Cardiac septum (tissue), 1 donor: ENCODE measurements around the gene BCOR. TPM values are rescaled to one million over a fixed set of nuclear protein-coding genes. Genes with fewer than 3 reads are reported as not detected.

ENCODE experiments used
- DNase-seq: peaks from one replicate; pipeline ENCODE4 v3.0.0-alpha.2; 2020; ENCODE audit warnings: low spot score
- intact Hi-C: fragments of 100-400 bp; cut with DNase I; formaldehyde crosslinking; loops from one replicate; pipeline ENCODE4 v1.14.0; 2022
- total RNA-seq: library from RNA; stranded (reverse); fragmentation: NEBNext Ultra II Directional; extraction: Animal tissue kit (Norgen Biotek cat#: 25700); gene quantifications from one replicate; pipeline ENCODE4 v1.2.1, GENCODE V29; 2021
- donor health status: DM: no; HTN: no; CAD: no.

Gene BCOR
- total RNA-seq, 1 donor from 2014 or later, result 24.2 TPM

- intact Hi-C loops, result no loop called here
- DNase-seq, result no peak
Measured at GRCh38 chrX:40117715-40118285, 20.0 kb upstream of the BCOR start.

GRCh38 chrX:40116925-40117324 lies 19.2 kb upstream of the BCOR start:
- no peak for DNase-seq
- intact Hi-C loops, result no loop called here

DNA sequence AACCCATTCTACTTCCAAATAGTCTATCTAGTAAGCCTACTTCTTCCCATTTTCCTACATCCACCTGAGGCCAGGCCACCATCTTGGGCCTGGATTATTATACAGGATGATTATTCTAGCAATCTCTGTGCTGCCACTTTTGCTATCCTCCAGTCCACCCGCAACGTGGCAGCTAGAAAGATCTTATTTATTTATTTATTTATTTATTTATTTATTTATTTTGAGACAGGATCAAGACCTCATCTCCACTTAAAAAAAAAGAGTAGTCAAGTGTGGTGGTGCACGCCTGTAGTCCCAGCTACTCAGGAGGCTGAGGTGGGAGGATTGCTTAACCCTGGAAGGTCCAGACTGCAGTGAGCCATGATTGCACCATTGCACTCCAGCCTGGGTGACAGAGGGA lies 15.2 kb upstream of the BCOR start:
- intact Hi-C loops, result no loop called here
- DNase-seq, result no peak

GRCh38 chrX:40111868-40112267 lies 14.1 kb upstream of the BCOR start:
- no peak for DNase-seq
- intact Hi-C loops, result no loop called here

DNA sequence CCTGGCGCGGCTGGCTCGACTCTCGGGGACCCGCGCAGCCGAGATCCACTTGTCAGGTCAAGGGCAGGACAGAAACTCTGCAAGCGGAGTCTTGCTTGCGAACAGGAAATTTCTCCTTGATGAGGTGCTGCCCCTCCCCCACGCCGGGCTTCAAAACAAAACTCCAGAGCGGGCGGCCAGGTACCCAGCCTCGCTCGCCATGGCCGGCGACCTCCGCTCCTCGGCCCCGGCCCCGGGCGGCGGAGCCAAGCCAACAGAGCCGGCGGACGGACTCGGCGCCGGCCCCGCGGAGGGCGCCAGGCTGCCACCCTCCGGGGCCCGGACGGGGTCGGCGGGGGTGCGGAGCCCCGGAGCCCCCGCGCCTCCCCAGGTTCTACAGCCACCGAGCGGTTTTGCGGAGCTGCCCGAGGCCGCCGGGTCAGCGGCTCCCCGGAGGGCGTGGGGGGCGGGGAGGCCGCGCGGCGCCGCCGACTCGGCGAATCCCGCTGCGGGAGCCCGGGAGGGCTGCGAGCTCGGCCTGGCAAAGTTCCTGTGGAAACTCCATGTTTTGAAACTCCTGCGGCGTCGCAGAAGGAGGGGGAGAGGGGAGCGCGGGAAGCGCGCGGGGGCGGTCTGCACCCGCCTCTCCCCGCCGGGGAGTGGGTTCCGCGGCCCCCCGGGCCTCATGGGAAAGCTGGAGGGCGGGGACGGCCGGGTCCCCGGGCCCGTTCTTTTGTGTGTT lies 11.7 kb upstream of the BCOR start:
- intact Hi-C loops, result loop anchor here (2.0 to 10.0 kb wide), 2 partner anchors 41 to 375 kb away; no protein-coding TSS in a partner anchor
- no peak for DNase-seq

DNA sequence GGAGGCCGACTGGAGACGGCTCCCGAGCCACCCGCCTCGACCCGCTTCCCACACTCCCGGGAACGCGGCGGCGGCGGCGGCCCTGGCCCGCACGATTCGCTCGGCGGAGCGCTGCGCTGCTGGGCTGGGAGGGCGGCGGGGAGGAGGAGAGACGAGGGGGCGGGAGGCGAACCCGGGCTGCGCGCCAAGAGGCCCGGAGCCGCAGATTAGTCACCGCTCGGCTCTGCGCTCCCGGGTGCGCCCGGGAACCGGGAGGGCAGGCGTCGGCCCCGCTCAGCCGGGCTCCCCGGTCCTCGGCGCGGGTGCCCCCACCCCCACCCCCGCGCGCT lies 11.2 kb upstream of the BCOR start:
- peak; percentile 88 for DNase-seq
- intact Hi-C loops, result loop anchor here (2.0 to 10.0 kb wide), 2 partner anchors 42 to 374 kb away; no protein-coding TSS in a partner anchor

GRCh38 chrX:40108162-40108958 lies 10.6 kb upstream of the BCOR start:
- DNase-seq, result no peak
- intact Hi-C loops, result loop anchor here (2.0 to 10.0 kb wide), 2 partner anchors 42 to 374 kb away; no protein-coding TSS in a partner anchor

GRCh38 chrX:40107291-40108161 lies 9.8 kb upstream of the BCOR start:
- DNase-seq, result peak; percentile 82
- intact Hi-C loops, result loop anchor here (2.0 to 10.0 kb wide), 2 partner anchors 43 to 373 kb away; no protein-coding TSS in a partner anchor

- no peak for DNase-seq
- intact Hi-C loops, result loop anchor here (10.0 kb wide), 1 partner anchor 372 kb away; no protein-coding TSS in a partner anchor
Measured at GRCh38 chrX:40106676-40107290, 9.0 kb upstream of the BCOR start.

DNA sequence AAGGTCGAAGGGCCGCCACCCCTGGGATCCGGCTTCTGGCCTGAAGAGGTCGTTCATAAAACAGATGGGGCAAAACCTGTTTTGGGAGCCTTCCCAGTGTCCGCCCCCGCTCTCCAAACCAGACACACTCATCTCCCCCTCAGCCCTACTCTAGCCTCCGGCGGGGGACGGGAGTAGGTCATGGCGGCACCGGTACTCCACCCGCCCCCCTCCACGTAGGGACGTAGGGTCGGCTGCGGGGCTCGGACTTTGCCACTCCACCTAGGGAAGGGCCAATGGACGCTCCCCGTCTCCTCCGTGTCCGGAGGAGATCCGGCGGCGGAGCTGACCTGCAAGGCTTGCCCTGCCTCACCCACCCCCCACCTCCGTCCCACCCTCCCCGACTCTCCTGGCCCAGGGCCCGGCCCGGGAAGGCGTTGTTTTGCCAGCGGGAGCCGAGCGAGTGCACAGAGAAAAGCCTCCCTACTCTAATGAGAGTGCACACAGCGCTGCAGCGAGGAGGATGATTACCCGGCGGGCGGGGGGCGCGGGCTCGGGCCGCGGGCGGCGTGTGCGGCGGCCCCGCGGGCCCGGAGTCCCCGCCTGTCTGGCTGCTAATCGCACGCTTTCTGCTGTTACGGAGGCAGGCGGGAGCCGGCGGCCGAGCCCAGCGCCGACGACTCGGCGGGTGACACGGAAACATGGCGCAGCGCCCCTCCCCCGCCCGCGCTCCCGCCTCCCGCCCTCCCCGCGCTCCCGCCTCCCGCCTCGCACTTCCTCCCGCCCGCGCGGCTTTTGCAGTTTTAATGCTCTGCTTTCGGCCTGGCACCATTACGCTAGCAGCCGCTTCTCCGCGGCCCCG lies 8.3 kb upstream of the BCOR start:
- peak; percentile 85 for DNase-seq

DNA sequence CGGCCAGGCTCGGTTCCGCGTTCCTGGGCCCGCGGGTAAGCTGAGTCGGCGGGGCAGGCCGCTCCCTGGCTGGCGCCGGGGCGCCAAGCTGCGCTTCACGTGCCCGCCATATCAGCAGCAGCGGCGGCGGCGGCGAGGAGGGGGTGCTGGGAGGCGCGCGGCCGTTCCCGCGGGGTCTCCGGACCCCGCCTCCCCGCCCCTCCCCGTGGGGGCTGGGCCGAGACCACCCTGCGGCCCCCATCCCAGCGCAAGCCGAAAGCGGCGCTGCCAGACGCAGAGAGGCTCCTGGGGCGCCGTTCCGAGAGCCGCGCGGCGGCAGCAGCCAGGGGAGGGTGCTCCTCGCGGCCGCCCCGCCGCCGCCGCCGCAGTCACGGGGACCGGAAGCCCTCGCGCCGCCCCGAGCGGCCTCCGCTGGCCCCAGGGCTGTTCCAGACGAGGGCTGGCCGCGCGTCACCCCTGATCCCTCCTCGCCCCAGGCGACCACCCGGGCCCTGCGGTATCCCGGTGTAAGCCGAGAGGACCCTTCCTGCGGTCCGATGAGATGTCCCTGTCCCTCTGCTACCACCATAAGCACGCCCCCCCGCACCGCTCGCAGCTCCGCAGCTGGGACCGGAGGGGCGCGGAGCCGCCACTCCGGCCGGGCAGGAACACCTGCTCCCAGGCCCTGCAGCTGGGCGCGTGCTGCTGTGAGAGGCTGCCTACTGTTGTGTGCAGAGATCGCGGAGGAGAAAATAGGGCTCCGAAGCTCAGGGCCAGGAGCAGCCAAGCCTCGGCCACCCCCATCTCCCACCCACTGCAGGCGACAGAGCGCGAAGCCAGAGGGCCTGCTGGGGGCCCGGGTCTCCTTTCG lies 7.5 kb upstream of the BCOR start:
- intact Hi-C loops, result loop anchor here (10.0 kb wide), 1 partner anchor 370 kb away; no protein-coding TSS in a partner anchor
- no peak for DNase-seq

More for the DNA sequence above, 8.3 kb upstream of the BCOR start:
- intact Hi-C loops, result loop anchor here (10.0 kb wide), 1 partner anchor 371 kb away; no protein-coding TSS in a partner anchor

DNA sequence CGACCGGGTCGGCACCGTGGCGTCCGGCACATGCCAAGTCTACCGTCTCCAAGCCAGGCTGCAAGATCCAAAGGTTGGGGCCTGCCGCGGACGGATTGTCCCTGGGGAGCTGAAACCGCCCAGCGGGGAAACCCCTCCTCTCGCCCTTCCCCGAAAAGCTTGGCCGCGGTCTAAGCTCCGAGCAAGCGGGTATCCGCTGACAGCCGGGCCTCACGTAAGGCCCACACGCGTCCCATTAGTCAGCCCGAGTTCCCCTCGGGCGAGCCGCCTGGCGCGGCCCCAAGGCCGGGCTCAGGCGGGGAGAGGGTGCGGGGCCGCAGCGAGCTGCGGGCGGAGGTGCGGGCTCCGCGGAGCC lies 6.8 kb upstream of the BCOR start:
- DNase-seq, result no peak
- intact Hi-C loops, result loop anchor here (10.0 kb wide), 1 partner anchor 370 kb away; no protein-coding TSS in a partner anchor

DNA sequence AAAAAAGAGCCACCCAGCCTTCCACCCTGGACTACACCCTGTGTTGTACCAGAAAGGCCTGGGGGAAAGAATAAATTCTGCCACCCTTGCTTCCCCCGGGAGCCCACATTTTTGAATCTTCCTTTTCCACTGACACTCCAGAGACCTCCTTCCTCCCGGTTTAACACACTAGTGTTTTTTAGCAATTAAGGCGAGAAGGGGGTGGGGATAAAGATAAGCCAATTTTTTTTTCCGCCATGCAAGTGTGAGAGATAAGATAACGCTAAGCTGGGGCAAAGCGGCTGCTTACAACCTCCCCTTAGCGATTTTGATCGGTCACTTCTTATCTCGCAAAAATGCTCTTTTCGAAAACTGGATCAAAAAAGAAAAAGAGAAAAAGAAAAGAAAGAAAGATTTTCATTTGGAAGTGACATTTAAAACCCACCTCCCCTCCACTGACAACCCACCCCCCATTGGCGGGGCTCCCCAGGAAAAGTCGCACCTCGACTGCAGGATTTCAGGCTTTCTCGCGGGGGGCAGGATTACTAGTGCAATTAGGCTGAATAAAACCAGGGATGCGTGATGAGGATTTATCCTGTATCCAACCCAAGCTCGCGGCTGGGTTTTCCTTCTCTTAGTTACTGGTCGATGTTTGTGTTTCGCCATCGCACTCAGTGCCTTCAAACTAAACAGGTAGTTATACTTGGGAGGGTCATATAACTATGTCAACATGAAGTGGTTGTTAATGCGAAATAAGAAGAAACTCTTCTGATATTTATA lies 6.0 kb upstream of the BCOR start:
- intact Hi-C loops, result loop anchor here (10.0 kb wide), 1 partner anchor 369 kb away; no protein-coding TSS in a partner anchor
- no peak for DNase-seq

- no peak for DNase-seq
- intact Hi-C loops, result loop anchor here (10.0 kb wide), 1 partner anchor 368 kb away; no protein-coding TSS in a partner anchor
Measured at GRCh38 chrX:40102393-40103381, 4.9 kb upstream of the BCOR start.

- DNase-seq, result no peak
- intact Hi-C loops, result loop anchor here (10.0 kb wide), 1 partner anchor 367 kb away; no protein-coding TSS in a partner anchor
Measured at GRCh38 chrX:40101430-40101802, 3.7 kb upstream of the BCOR start.
